Tibial artery (tissue), 4 donors: ENCODE measurements around the gene POMGNT2.

Experiments
- DNase-seq, 2 donors: peaks; one replicate each; pipeline ENCODE4 v3.0.0-alpha.2; 2019
- H3K27ac ChIP-seq, 2 donors: fragments of 200-600 bp; sonication (generic) in 1 of 2; 1 replicate in 1 of 2; 2 replicates in 1 of 2; pipeline ENCODE4 v1.5.1; 2018 to 2019; ENCODE audit warnings: mild to moderate bottlenecking in 1 of 2
- H3K27me3 ChIP-seq, 2 donors: fragments of 200-600 bp; sonication (generic) in 1 of 2; one replicate each; pipeline versions ENCODE4 v1.5.1 to v1.6.0; 2016 to 2019
- H3K36me3 ChIP-seq, 3 donors: fragments of 200-600 bp; sonication (generic) in 2 of 3; one replicate each; pipeline ENCODE4 v1.5.1; 2016 to 2019; ENCODE audit warnings: mild to moderate bottlenecking in 2 of 3
- H3K4me1 ChIP-seq, 4 donors: fragments of 200-600 bp; sonication (generic) in 2 of 4; 1 replicate in 3 of 4; 2 replicates in 1 of 4; pipeline ENCODE4 v1.5.1; 2016 to 2019
- H3K4me3 ChIP-seq, 2 donors: fragments of 200-600 bp; sonication (generic) in 1 of 2; 1 replicate in 1 of 2; 2 replicates in 1 of 2; pipeline ENCODE4 v1.5.1; 2018 to 2019; ENCODE audit warnings: mild to moderate bottlenecking in 2 of 2
- H3K9me3 ChIP-seq, 3 donors: fragments of 200-600 bp; sonication (generic) in 1 of 3; one replicate each; pipeline ENCODE4 v1.5.1; 2016 to 2019
- intact Hi-C: fragments of 100-400 bp; cut with DNase I; formaldehyde crosslinking; loops from one replicate; pipeline ENCODE4 v1.15.0; 2023; ENCODE audit warnings: low total_unique reads
- TF ChIP-seq, protein P1 (sequence below), 2 experiments: fragments of 200-600 bp in 1 of 2; fragments of 450-650 bp in 1 of 2; IDR thresholded peaks; one replicate each; pipeline ENCODE4 v1.5.1; 2017 to 2019; ENCODE audit warnings: antibody characterized with exemption in 2 of 2, mild to moderate bottlenecking in 1 of 2, moderate library complexity in 1 of 2

The POMGNT2 gene

DNA sequence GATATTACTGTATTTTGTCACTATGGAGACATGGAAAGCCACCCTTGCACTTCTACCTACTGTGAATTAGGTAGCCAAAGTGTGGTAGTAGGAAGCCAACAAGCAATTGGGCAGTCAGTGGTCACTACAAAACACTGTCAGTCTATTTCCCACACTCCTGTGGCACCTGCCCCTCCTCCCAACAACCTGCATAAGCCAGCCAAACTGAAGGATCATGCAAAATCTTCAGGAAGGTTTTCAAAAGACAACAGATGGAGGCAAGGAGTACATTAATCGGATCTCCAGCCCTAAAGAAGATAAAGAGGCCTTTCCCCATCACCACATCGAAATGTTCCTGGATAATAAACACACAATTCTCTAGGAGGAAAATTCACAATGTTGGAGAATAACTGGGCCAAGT, 11.9 kb downstream of the POMGNT2 start:
- no peak for DNase-seq
- H3K36me3 ChIP-seq: no peaks in the 10 kb centered on the region
- no peaks in the 10 kb centered on the region for H3K9me3 ChIP-seq
- TF ChIP-seq, protein P1, sequence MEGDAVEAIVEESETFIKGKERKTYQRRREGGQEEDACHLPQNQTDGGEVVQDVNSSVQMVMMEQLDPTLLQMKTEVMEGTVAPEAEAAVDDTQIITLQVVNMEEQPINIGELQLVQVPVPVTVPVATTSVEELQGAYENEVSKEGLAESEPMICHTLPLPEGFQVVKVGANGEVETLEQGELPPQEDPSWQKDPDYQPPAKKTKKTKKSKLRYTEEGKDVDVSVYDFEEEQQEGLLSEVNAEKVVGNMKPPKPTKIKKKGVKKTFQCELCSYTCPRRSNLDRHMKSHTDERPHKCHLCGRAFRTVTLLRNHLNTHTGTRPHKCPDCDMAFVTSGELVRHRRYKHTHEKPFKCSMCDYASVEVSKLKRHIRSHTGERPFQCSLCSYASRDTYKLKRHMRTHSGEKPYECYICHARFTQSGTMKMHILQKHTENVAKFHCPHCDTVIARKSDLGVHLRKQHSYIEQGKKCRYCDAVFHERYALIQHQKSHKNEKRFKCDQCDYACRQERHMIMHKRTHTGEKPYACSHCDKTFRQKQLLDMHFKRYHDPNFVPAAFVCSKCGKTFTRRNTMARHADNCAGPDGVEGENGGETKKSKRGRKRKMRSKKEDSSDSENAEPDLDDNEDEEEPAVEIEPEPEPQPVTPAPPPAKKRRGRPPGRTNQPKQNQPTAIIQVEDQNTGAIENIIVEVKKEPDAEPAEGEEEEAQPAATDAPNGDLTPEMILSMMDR (IDR thresholded peaks at IDR 0.05): no peak
- intact Hi-C loops: no loop called here
- H3K27ac ChIP-seq: no peak overlapping the region
- H3K4me3 ChIP-seq: no peak overlapping the region
- H3K27me3 ChIP-seq: no peaks in the 10 kb centered on the region
- H3K4me1 ChIP-seq: peaks cover 0 to 3% (median 0%) of the 10 kb centered on the region in 4 donors

DNA sequence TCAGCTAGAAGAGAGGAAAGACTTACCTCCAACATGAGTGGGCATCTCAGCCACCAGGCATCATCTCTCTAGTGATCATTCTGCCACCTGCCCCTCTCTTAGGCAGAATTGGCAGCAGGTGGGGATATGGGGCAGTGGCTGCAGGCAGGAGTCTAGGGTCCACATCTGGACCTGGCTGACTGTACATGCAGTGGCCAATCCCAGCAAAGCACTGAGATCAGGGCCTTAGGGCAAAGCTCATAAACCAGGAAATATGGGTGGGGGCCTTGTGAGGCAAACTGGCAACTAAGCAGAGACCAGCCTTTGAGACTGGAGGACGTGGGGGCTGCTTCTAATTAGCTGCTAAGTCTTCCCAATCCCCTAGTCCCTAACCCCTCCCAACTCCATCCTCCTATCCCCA, 12.9 kb downstream of the POMGNT2 start:
- Histone ChIP-seq H3K36me3 (no peaks in the 10 kb centered on the region), H3K4me3 (no peak overlapping the region), H3K9me3 (no peaks in the 10 kb centered on the region), H3K27ac (no peak overlapping the region), H3K27me3 (no peaks in the 10 kb centered on the region), H3K4me1 (peaks cover 0 to 3% (median 0%) of the 10 kb centered on the region in 4 donors)
- no peak for DNase-seq
- intact Hi-C loops: no loop called here
- TF ChIP-seq, protein P1 (IDR thresholded peaks at IDR 0.05): no peak

DNA sequence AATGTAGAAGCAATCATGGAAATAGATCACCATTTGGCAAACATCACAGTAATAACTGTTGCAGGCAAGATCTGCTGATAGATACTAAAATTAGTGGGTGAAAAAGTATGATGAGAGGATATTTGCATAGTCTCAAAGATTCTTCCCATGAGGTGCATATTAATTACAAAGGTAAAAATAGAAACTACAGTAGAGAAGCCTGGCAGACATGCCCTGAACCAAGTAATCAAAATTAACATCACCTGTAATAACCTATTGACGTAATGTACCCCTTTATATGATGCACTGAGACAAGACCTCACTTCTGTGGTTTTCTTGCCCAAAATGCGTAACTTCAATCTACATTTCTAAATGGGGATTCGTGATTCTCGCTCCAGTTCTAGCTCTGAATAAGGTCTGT, 14.4 kb downstream of the POMGNT2 start:
- no peak overlapping the region for H3K4me3 ChIP-seq
- no peak overlapping the region for H3K27ac ChIP-seq
- H3K9me3 ChIP-seq: no peaks in the 10 kb centered on the region
- H3K4me1 ChIP-seq: peaks cover 0 to 3% (median 0%) of the 10 kb centered on the region in 4 donors
- DNase-seq: no peak
- intact Hi-C loops: no loop called here
- no peaks in the 10 kb centered on the region for H3K27me3 ChIP-seq
- TF ChIP-seq, protein P1 (IDR thresholded peaks at IDR 0.05): no peak
- H3K36me3 ChIP-seq: no peaks in the 10 kb centered on the region

DNA sequence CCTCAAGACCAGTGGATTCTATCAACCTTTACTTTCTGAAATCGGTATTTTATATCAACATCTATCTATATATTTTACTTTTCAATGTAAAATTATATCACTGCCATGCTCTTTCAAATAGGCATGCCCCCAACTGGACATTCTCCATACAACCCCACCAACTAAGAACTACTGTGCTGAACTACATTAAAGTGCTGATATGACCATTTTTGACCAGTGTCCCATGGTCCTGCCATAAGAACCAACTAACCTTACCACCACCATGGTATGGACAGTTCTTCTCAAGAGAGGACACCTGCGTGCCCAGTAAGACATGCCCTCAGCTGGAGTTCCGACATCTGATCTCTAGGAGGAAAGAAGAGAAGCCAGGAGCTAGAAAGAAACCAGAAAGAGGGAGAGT, 15.6 kb downstream of the POMGNT2 start:
- no peaks in the 10 kb centered on the region for H3K9me3 ChIP-seq
- TF ChIP-seq, protein P1 (IDR thresholded peaks at IDR 0.05): no peak
- no peaks in the 10 kb centered on the region for H3K27me3 ChIP-seq
- no peaks in the 10 kb centered on the region for H3K36me3 ChIP-seq
- no peak overlapping the region for H3K4me3 ChIP-seq
- no peak overlapping the region for H3K27ac ChIP-seq
- H3K4me1 ChIP-seq: peaks cover 0 to 3% (median 0%) of the 10 kb centered on the region in 4 donors
- no peak for DNase-seq
- intact Hi-C loops: no loop called here

DNA sequence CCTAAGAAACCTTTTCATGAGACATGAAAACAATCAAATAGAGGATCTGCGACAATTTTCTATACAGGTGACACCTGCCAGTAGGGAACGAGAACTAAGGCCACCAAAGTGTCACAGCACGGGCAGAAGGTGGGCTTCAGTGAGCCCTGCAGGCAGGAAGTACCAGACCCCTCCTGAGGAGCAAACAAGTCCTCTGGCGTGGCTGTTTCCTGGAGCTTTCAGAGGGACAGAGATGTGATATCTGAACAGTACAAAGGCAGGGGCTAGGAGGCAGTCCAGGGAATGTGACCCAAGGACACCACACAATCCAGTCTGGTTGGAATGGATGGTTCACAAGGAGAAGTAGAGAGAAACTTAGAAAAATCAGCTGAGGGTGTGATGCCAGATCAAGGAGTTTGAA, 16.8 kb downstream of the POMGNT2 start:
- no peak overlapping the region for H3K4me3 ChIP-seq
- TF ChIP-seq, protein P1 (IDR thresholded peaks at IDR 0.05): no peak
- H3K27me3 ChIP-seq: no peaks in the 10 kb centered on the region
- intact Hi-C loops: no loop called here
- H3K36me3 ChIP-seq: no peaks in the 10 kb centered on the region
- DNase-seq: no peak
- no peak overlapping the region for H3K27ac ChIP-seq
- H3K9me3 ChIP-seq: no peaks in the 10 kb centered on the region
- H3K4me1 ChIP-seq: peaks cover 0 to 3% (median 0%) of the 10 kb centered on the region in 4 donors

DNA sequence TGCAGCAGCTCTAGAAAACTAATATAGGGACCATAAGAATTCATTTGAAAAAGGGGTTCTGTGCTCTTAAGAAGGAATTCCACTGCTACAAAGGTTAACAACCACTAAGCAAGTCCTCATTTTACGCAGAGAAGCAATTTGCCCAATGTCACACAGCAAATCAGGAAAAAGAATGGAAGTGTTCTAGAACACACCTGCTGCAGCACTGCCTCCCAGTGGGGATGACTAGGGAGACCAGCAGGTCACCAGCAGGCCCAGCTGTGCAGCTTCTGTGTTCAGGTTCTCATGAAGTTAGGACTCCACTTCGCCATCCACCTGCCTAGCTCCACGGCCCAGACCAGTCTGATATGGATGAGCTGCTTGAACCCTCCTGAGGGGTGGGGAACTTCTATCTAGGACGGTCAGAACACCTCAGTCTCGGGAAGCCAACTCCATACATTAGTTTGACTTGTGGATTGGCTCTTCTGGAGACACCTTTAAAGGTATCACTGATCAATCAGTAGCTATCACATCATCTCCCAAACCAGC, 18.6 kb downstream of the POMGNT2 start:
- H3K36me3 ChIP-seq: peaks cover 0 to 6% (median 3%) of the 10 kb centered on the region in 3 donors
- no peak overlapping the region for H3K27ac ChIP-seq
- DNase-seq: no peak
- no peak overlapping the region for H3K4me3 ChIP-seq
- H3K27me3 ChIP-seq: no peaks in the 10 kb centered on the region
- no peaks in the 10 kb centered on the region for H3K4me1 ChIP-seq
- intact Hi-C loops: no loop called here
- no peaks in the 10 kb centered on the region for H3K9me3 ChIP-seq
- TF ChIP-seq, protein P1 (IDR thresholded peaks at IDR 0.05): peak in 1 of 2 experiments; percentile 35
